HepG2 (cell line): Measurements from ENCODE around the gene NRN1L.

Experiments used
- EP300 ChIP-seq, 3 experiments: sonication (generic) in 1 of 3; formaldehyde crosslinking in 1 of 3; IDR thresholded peaks; 2 replicates each; pipeline versions ENCODE4 v1.5.1 to v1.6.1; 2011 to 2020; ENCODE audit warnings: low read depth in 2 of 3, low read length in 2 of 3, borderline replicate concordance in 1 of 3, improper control_type of control experiment in 1 of 3, mild to moderate bottlenecking in 1 of 3, missing genetic modification reagents in 1 of 3, moderate library complexity in 1 of 3
- FOXO1 ChIP-seq: sonication (generic); formaldehyde crosslinking; IDR thresholded peaks from 2 replicates; pipeline ENCODE4 v1.4.0; 2020; ENCODE audit warnings: missing genetic modification reagents
- KAT7 ChIP-seq: IDR thresholded peaks from 2 replicates; pipeline ENCODE4 v1.6.1; 2018; ENCODE audit warnings: borderline replicate concordance, missing compliant biosample characterization
- MXI1 ChIP-seq: IDR thresholded peaks from 3 replicates; pipeline ENCODE4 v1.6.1; 2012; ENCODE audit warnings: low read depth, low read length, inconsistent platforms, borderline replicate concordance
- RFX1 ChIP-seq: fragments of 450-650 bp; IDR thresholded peaks from 2 replicates; pipeline ENCODE4 v1.6.1; 2017
- SMC3 ChIP-seq: IDR thresholded peaks from 2 replicates; pipeline ENCODE4 v1.6.1; 2011; ENCODE audit warnings: low read length, improper control_type of control experiment
- SP1 ChIP-seq, 2 experiments: fragments of 450-650 bp in 1 of 2; sonication (generic) in 1 of 2; formaldehyde crosslinking in 1 of 2; IDR thresholded peaks; 2 replicates each; pipeline versions ENCODE4 v1.4.0 to v1.6.1; 2016 to 2020; ENCODE audit warnings: missing genetic modification reagents in 1 of 2
- SRF ChIP-seq: IDR thresholded peaks from 2 replicates; pipeline ENCODE4 v1.6.1; 2011; ENCODE audit warnings: mild to moderate bottlenecking, low read depth, low read length, moderate library complexity
- ZBTB7A ChIP-seq: sonication (generic); formaldehyde crosslinking; IDR thresholded peaks from 2 replicates; pipeline ENCODE4 v1.8.0; 2022; ENCODE audit warnings: mild to moderate bottlenecking, missing genetic modification reagents
- ZNF230 ChIP-seq: sonication (generic); formaldehyde crosslinking; IDR thresholded peaks from 2 replicates; pipeline ENCODE4 v1.4.0; 2020; ENCODE audit warnings: mild to moderate bottlenecking, missing genetic modification reagents
- ZNF282 ChIP-seq: fragments of 450-650 bp; IDR thresholded peaks from 2 replicates; pipeline ENCODE4 v1.6.1; 2018; ENCODE audit not compliant: partially characterized antibody
- ZNF441 ChIP-seq: sonication (generic); formaldehyde crosslinking; IDR thresholded peaks from 2 replicates; pipeline ENCODE4 v1.7.0; 2021; ENCODE audit warnings: missing genetic modification reagents, borderline replicate concordance
- TF ChIP-seq, protein P1 (sequence below): sonication (generic); formaldehyde crosslinking; IDR thresholded peaks from 2 replicates; pipeline ENCODE4 v1.5.0; 2020; ENCODE audit warnings: mild to moderate bottlenecking, missing genetic modification reagents, moderate library complexity

DNA sequence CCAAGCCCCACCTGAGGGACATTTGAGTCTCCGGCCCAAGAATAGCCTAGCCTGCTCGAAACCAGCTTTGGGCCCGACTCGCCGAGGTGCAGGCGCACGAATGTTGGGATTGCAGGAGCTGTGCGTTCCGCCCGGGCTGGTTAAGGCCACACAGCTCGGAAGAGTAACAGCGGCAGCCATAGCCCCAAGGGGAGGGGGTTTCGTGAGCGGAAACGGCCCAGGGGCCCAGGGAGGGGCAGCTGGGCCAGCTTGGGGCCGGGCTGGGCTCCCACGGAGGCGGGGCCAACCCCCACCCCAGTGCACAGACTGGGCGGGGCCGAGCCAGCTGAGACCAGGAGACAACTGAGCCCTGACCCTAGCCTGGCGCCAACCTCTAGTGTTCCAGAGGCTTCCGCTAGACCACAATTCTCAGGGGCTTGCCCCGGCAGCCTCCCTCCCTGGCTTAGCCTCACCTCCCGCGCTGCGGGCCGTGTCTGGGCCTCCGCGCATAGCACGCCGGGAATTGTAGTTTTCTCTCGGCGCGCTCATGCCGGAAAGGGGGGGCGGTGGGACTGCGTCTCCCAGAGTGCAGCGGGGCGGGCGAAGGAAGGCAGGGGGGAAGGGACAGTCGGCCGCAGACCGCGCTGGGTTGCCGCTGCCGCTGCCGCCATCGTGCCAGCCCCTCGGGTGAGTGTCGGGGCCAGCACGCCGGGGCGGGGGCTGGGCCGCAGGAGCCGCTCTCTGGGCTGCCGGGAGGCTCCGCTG lies 38.2 kb upstream of the NRN1L start, which contains the start of gene NUTF2:
- TF ChIP-seq, protein P1, sequence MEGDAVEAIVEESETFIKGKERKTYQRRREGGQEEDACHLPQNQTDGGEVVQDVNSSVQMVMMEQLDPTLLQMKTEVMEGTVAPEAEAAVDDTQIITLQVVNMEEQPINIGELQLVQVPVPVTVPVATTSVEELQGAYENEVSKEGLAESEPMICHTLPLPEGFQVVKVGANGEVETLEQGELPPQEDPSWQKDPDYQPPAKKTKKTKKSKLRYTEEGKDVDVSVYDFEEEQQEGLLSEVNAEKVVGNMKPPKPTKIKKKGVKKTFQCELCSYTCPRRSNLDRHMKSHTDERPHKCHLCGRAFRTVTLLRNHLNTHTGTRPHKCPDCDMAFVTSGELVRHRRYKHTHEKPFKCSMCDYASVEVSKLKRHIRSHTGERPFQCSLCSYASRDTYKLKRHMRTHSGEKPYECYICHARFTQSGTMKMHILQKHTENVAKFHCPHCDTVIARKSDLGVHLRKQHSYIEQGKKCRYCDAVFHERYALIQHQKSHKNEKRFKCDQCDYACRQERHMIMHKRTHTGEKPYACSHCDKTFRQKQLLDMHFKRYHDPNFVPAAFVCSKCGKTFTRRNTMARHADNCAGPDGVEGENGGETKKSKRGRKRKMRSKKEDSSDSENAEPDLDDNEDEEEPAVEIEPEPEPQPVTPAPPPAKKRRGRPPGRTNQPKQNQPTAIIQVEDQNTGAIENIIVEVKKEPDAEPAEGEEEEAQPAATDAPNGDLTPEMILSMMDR, result peak; percentile 36; the same call in 1 of the 2 replicates
- TF ChIP-seq ZNF230 (CRISPR knock-in tag) (0 out of 2 replicates have a peak, but pooled peaks have one; percentile 37), ZNF282 (no peak), SP1 (IDR thresholded peaks at IDR 0.05) (no peak), SP1 (CRISPR knock-in tag; IDR thresholded peaks at IDR 0.05) (peak; percentile 68), FOXO1 (CRISPR knock-in tag) (peak; percentile 3), ZNF441 (CRISPR knock-in tag) (no peak), SRF (no peak), ZBTB7A (CRISPR knock-in tag) (peak; percentile 80), SMC3 (no peak), EP300 (IDR thresholded peaks at IDR 0.05; ENCODE audit: low read depth in 2 of 2, low read length in 2 of 2) (peak in 1 of 2 experiments; percentile 65; a peak in 2 of 4 replicates), EP300 (CRISPR knock-in tag; IDR thresholded peaks at IDR 0.05; ENCODE audit: borderline replicate concordance) (no peak), KAT7 (CRISPR knock-in tag) (peak; percentile 86; the same call in 1 of the 2 replicates), MXI1 (peak; percentile 85; the same call in 2 of the 3 replicates), RFX1 (no peak)
